Neural cell (in vitro differentiated cells): Measurements from ENCODE around the gene ITGA3.

Source experiments
- CTCF ChIP-seq: fragments of 450-650 bp; IDR thresholded peaks from 2 replicates; pipeline ENCODE4 v1.5.1; 2014; ENCODE audit warnings: antibody characterized with exemption, mild to moderate bottlenecking, moderate library complexity; ENCODE audit not compliant: poor library complexity, severe bottlenecking
- EP300 ChIP-seq: fragments of 450-650 bp; conservative IDR thresholded peaks from 2 replicates; pipeline ENCODE4 v1.6.1; 2014; ENCODE audit warnings: antibody characterized with exemption, mild to moderate bottlenecking, moderate library complexity; ENCODE audit not compliant: poor library complexity, severe bottlenecking
- MXI1 ChIP-seq: fragments of 450-650 bp; conservative IDR thresholded peaks from 2 replicates; pipeline ENCODE4 v1.6.1; 2014; ENCODE audit warnings: antibody characterized with exemption, mild to moderate bottlenecking; ENCODE audit not compliant: poor library complexity, severe bottlenecking
- POLR2AphosphoS5 ChIP-seq: IDR thresholded peaks from 2 replicates; pipeline ENCODE4 v1.6.1; 2012
- SMC3 ChIP-seq: fragments of 450-650 bp; conservative IDR thresholded peaks from 2 replicates; pipeline ENCODE4 v1.6.1; 2014; ENCODE audit warnings: antibody characterized with exemption, mild to moderate bottlenecking, moderate library complexity; ENCODE audit not compliant: poor library complexity

GRCh38 chr17:50048146-50048720, 7.7 kb upstream of the ITGA3 start:
- TF ChIP-seq CTCF: no peak
- TF ChIP-seq MXI1: no peak
- TF ChIP-seq SMC3: no peak
- no peak for TF ChIP-seq POLR2AphosphoS5
- no peak for TF ChIP-seq EP300
